Superior temporal gyrus (tissue), 1 donor: ENCODE measurements around the gene RALGDS.
A peak's percentile ranks its signal among the peaks of the same experiment; 100 is the strongest.
"Not testable (repeated sequence)": the region's sequence is repeated elsewhere in the genome, so short reads cannot be mapped to it uniquely, and the experiment has no call there.

ENCODE experiments used
- DNase-seq: peaks from one replicate; pipeline ENCODE4 v3.0.0-alpha.2; 2016; ENCODE audit errors: extremely low spot score

Gene RALGDS

DNA sequence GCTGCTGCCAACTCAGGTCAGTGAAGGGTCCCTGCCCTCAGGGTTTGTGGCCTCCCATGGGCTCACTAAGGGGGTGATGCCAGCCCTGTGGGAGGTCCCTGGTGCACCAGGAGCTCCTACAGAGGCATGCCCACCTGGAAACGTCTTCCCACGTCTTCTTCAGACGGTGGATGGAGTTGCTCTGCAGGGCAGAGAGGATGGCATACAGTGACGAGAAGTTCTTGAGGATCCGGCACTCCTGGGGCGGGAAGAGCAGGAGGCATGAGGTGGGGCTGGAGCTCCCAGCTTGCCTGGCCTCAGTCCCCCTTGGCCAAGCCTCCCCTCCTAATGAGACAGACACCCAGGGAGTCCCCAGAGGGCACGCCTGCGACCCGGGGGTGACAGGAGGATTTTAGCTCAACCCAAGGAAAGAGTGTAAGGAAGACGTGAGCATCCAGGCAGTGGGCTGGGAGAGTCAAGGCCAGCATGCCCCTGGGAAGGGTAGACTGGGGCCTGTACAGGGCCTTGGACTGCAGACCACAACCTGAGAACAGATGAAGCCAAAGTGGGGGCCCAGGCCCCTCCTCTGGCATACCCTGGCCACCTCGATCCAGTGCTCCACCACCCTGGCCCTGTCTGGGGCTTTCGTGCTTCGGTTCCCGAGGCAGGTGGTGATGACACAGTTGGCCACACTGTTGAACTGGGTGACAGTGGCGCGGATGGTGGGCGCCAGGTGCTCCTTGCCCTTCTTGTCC, 14.4 kb downstream of the RALGDS start:
- DNase-seq: no peak

DNA sequence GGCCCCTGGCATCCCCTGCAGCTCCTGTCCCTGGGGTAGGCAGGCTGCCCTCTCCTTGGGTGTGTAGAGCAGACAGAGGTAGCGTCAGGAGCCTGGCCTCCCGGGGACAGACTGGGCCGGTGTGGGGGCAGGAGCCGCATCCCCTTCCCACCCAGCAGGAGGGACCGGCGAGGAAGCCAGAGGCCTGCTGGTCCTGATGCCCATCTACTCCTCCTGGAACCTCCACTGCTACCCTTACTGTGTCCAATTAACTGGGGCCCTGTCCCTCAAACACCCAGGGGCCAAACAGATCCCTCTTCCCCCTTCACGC, 15.6 kb downstream of the RALGDS start:
- DNase-seq: no peak

DNA sequence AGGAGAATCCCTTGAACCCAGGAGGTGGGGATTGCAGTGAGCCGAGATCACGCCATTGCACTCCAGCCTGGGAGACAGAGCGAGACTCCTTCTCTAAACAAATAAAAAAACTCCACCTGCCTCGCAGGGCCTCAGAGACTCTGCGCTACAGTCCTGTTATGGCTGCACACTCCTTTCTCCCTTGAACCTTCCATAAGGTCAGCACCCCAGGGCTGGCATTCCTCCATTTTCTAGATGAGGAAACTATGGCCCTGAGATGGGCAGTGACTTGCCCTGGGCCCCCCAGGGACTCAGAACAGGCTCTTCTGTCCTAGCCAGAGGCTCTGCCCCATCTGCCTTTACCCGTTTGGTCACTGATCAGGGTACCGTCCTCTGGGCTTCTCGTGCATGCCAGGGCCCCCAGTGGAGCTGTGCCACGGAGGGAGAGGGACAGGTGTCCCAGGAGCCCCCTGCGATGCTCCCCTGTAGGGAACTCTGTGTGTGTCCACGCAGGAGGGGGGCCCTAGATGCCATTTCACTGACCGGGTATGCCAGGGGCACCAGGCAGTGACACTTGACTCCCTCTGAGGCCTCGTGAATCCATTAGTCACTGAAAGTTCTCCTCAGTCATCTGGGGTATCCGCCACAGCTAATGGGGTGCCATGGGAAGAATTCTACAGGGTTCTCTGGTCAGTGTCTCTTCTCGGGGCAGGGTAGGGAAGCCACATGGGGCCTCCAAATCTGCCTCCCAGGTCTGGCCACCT, 16.2 kb downstream of the RALGDS start:
- DNase-seq: no peak

GRCh38 chr9:133103987-133104505, 17.0 kb downstream of the RALGDS start:
- DNase-seq: no peak

DNA sequence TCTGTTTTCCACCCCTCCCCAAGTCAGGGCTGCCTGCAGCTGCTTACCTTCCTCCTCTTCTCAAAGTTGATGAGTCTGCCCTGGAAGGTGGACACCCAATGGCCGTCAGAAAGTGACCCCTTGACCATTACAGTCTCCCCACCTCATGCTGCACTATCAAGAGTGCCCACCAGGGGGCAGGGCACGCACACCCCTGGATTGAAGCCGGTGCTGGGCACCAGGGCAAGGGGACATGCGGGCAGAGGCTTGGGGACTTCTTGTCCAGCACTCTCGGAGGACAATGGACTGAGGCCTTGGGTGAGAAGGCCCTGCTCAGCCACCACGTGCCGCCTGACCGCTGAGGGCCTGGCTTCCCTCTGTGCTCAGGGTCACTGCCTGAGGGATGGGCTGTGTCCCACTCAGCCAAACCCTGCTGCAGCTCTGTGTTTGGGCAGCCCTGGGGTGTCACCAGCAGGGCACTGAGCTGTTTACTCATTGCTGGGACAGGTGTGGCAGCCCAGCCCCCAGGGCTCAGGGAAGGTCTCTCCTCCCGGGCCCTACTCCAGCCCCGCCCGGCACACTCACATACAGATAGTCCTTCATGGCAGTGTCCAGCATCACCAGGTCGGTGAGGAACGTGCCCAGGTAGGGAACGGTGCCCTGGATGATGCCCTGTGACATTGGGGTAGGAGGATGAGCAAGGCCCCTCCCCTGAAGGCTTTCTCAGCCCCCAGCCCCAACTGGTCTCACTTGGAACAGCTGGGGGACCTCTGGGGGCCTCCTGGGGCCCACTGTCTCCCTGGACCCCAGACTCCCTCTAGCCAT, 17.7 kb downstream of the RALGDS start:
- DNase-seq: peak; percentile 83

- DNase-seq: no peak
These were observed 18.6 kb downstream of the RALGDS start for GRCh38 chr9:133102190-133103021.

DNA sequence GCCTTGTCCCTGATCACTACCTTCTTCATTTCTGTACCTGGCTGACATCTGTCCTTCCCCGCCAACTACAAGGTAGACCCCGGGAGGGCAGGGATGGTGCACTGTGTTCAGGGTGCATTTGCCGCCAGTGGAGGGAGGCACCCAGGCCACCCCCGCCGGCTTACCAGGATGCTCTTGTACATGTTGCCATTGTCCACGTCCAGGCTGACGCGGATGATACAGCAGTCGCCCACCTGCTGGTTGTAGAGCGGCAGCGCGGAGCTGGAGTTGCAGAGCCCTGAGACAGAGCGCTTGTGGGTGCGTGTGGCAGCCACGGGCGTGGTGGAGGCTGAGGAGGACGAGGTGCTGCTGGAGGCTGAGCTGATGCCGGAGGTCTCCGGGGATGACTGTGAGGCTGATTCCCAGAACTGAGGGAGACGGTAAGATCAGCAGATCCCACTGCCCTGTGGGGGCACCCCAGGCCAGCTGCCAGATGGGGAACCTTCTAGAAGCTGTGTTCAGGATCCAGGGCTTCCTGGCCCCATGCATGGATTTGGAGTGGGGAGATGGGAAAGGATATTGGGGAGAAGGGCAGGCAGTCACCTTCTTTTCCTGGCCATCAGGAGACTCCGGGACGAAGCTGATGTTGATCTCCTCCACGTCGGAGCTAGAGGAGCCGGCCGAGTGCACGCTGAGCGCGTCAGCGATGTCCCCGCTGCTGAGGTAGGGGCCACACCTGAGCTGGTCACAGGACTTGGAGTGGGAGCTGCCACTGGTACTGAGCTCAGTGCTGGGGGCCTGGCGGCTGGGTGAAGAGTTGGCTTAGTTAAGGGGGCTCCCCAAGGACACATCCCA, 19.5 kb downstream of the RALGDS start:
- no peak for DNase-seq

- no peak for DNase-seq
These were observed 20.3 kb downstream of the RALGDS start for GRCh38 chr9:133100506-133101355.

GRCh38 chr9:133099726-133100505, 21.1 kb downstream of the RALGDS start:
- DNase-seq: no peak

DNA sequence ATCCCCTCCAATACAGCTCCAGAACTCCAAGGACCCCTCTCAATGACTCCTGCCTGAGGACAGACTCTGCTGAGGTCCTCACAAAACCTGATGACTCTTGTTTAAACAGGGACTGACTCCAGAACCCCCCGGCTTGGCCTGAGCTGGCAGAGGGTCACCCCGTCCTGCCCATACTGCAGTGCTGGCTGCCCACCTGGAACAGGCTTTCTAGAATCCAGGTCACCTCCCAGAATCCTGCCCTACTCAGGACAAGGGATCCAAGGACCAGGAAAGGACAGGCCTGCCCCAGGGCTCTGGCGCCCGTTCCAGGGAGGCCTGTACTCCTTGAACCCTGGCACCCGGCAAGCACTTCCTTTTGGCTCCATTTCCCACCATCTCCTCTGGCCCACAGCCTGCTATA, 22.2 kb downstream of the RALGDS start:
- DNase-seq: no peak

- no peak for DNase-seq
These were observed 22.8 kb downstream of the RALGDS start for GRCh38 chr9:133098104-133098754.

GRCh38 chr9:133094842-133095393, 26.1 kb downstream of the RALGDS start:
- DNase-seq: no peak

GRCh38 chr9:133094351-133094750, 26.7 kb downstream of the RALGDS start:
- DNase-seq: not testable (repeated sequence)

DNA sequence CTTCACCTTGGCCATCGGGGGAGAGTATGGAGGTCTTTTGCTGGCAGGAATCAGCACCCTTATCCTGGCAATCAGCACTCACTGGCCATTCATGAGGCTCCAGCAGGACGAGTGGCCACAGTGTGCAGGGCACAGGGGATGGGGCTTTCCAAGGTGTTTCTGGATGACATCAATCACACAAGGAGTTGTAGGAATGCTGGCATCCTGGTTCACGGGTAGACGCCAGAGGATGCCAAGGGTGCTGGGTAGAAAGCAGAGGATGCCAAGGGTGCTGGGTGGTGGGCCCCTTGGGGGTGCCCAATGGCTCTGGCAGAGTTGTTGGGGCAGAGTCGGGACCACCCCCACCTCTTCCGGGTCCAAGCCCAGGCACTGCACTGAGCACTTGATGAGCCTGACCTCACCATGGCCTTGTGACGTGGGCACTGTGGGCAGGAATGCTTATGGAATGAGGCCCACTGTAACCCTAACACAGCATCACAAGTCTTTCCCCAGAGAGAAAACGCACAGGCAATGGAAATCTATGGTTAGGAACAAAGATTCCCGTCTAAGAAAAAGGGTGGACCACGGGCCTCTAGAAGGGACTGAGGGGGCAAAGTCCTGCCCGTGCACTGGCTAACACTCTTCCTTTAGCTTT, 30.2 kb downstream of the RALGDS start:
- DNase-seq: no peak

DNA sequence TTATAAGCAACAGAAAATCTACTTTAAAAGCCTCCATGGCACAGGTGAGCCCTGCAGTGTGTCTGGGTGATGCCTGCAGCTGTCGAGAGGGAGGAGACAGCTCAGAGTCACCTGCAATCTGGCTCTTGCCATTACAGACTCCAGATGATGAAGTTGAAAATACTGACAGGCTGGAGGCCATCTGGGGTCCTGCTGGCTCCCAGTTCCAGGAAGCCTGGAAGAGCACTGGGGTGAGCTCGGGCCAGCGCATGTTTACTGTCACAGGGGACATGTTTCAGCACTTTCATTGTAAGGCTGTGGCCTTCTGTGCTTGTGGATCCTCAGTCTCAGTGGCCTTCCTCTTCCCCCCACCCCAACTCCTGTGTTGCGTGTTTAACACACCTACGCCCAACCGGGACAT, 30.9 kb downstream of the RALGDS start:
- DNase-seq: no peak

GRCh38 chr9:133089271-133089671, 31.8 kb downstream of the RALGDS start:
- DNase-seq: no peak

- no peak for DNase-seq
These were observed 32.3 kb downstream of the RALGDS start for GRCh38 chr9:133088756-133089155.
